Measurements from ENCODE around the gene DSP. TPM values are rescaled to one million over a fixed set of nuclear protein-coding genes. Genes with fewer than 3 reads are reported as not detected.

The DSP gene, protein sequence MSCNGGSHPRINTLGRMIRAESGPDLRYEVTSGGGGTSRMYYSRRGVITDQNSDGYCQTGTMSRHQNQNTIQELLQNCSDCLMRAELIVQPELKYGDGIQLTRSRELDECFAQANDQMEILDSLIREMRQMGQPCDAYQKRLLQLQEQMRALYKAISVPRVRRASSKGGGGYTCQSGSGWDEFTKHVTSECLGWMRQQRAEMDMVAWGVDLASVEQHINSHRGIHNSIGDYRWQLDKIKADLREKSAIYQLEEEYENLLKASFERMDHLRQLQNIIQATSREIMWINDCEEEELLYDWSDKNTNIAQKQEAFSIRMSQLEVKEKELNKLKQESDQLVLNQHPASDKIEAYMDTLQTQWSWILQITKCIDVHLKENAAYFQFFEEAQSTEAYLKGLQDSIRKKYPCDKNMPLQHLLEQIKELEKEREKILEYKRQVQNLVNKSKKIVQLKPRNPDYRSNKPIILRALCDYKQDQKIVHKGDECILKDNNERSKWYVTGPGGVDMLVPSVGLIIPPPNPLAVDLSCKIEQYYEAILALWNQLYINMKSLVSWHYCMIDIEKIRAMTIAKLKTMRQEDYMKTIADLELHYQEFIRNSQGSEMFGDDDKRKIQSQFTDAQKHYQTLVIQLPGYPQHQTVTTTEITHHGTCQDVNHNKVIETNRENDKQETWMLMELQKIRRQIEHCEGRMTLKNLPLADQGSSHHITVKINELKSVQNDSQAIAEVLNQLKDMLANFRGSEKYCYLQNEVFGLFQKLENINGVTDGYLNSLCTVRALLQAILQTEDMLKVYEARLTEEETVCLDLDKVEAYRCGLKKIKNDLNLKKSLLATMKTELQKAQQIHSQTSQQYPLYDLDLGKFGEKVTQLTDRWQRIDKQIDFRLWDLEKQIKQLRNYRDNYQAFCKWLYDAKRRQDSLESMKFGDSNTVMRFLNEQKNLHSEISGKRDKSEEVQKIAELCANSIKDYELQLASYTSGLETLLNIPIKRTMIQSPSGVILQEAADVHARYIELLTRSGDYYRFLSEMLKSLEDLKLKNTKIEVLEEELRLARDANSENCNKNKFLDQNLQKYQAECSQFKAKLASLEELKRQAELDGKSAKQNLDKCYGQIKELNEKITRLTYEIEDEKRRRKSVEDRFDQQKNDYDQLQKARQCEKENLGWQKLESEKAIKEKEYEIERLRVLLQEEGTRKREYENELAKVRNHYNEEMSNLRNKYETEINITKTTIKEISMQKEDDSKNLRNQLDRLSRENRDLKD (N-terminal part only)
- 19.2 and 76.0 TPM in 2 replicates for total RNA-seq

GRCh38 chr6:7541175-7542064, at the start of gene DSP:
TSS of gene DSP (plus strand) at chr6:7541671. CDS start at chr6:7541916, 245 bp downstream.
- peak; percentile 7 to 50 for DNase-seq (ENCODE audit: low read depth in 2 of 2)

DNA sequence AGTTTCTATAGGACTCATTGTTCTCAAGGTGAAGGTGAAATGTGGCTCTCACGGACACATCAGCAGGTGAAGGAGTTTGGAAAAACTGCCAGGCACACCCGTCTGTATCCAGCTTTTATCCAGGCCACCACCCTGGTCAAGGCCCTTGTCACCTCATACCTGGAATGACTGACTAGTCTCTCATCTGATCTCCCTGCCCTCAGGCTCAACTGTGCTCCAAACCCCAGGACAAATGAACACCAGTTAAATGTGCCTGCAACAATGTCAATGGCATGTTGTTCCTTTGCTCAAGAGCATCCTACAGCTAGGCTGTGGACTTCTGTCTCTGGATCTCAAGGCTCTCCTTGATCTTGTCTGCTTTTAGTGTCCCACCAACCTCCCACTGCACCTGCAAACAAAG, 47.6 kb upstream of the DSP start:
- no peak for DNase-seq (ENCODE audit: low read depth in 2 of 2)

- no peak for DNase-seq (ENCODE audit: low read depth in 2 of 2)
Observed at GRCh38 chr6:7494638-7495037, 46.8 kb upstream of the DSP start.

DNA sequence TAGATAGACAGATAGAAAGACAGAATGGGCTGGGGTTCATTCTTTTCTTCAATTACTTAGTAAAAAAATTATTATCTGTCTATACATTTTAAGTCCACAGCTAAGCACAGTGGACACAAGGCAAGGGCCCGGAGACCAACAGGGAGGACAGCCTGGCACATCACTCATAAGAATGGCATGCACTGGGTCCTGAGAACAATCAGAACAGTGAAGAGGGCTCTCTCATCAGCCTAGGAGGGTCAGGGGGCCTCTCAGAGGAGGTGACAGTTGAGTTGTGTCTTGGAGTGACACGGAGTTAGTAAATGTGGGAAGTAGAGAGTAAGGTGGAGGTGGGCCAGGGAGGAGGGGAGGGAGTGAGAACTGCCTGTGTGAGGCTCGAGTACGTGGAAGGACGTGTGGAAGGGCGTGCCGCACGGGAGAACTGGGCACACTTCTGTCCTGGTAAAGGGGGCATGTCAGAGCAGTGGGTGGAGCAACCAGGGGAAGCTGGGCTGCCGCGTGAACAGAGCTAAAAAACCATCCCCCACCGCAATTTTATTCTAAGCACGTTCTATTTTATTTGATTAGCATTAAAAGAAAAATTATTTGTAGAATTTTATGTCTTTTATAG, 45.1 kb upstream of the DSP start:
- no peak for DNase-seq (ENCODE audit: low read depth in 2 of 2)

DNA sequence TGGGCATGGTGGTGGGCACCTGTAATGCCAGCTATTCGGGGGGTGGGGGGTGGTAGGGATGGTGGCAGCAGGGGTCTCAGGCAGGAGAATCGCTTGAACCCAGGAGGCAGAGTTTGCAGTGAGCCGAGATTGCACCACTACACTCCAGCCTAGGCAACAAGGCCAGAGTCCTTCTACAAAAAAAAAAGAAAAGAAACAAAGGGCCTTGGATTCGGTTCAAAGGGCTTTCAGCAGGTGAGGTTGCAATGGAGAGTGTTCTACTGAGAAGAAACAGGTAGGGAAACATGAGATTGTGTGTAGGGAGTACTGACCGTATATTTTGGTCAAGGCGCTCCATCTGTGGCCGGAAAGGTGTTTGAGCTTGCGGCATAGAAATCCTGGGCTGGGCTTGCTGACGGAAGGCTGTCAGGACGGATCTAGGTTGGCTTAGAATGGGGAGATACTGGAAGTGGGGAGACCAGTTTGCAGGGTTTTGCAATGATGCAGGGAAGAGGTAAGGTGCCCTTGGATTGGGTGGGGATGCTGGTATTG, 40.7 kb upstream of the DSP start:
- DNase-seq (ENCODE audit: low read depth in 2 of 2): no peak

GRCh38 chr6:7502743-7503142, 38.7 kb upstream of the DSP start:
- no peak for DNase-seq (ENCODE audit: low read depth in 2 of 2)

- no peak for DNase-seq (ENCODE audit: low read depth in 2 of 2)
Observed at GRCh38 chr6:7504041-7504440, 37.4 kb upstream of the DSP start.

DNA sequence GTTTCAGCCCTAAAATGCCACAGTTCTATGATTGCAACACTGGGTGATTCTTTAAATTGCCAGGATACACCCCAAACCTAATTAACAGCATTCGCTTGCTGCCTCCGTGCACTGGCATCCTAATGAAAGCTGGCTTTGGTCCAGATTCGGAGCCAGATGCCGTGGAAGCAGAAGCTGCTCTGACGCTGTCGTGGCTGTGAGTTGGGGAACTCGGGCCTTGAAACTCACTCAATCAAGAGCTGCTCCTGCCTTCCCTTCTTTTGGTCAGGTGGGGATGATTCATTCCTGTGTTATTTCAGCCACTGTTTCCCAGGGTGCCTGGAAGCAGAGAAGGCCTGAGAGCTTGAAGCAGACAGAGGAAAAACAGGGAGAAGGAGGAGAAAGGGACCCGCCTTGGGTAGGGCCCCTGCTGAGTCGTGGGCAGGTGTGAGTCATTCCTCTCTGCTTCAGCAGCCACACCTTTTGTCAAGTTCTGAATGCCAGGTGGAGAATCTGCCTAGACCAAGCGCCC, 36.2 kb upstream of the DSP start:
- peak in 1 of 2 donors; percentile 17 for DNase-seq (ENCODE audit: low read depth in 2 of 2)

DNA sequence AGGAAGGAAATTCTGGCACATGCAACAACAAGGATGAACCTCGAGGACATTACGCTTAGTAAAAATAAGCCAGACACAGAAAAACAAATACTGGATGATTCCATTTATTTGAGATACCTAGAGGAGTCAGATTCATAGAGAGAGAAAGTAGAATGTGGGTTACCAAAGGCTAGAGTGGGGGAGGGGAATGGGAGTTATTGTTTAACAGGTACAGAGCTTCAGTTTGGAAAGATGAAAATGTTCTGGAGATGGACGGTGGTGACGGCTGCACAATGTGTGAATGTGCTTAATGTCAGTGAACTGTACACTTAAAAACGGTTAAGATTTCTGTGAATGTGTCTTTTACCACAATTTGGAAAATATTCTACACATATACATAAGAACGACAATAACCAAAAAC, 33.9 kb upstream of the DSP start:
- DNase-seq (ENCODE audit: low read depth in 2 of 2): no peak

DNA sequence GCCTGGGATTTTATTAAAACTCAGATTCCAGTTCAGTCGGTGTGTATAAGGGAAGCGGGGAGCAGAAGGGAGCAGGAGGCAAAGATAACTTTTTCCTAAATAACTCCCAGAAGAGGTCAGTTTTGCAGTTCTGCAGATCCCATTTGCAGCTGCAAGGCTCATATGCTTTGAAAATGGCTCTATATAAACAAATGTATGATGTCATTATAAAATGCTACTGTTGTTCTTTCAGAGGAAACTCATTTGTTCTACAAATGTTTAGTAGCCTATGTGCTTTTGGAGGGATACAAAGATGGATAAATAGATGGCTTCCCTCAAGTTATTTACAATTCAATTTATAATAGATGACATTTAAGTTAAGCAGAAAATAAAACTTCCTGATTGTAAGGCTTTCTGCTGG, 29.2 kb upstream of the DSP start:
- no peak for DNase-seq (ENCODE audit: low read depth in 2 of 2)

DNA sequence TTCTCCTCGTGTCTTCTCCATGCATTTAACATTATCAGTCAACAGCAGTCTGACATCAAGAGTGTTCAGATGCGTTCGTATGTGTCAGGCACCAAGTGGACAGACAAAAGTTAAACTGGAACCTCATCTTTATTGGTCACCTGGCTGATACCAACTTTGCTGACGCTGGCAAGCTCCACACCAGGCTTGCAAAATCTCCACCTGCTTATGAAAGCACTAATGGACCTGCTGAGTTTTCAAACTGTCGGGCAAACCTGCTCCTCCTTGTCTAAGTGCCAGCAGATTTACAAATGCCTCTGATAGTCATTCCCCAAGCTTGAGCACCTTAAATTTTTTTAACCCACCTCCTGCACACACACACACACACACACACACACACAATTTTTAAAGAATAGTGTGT, 27.9 kb upstream of the DSP start:
- no peak for DNase-seq (ENCODE audit: low read depth in 2 of 2)

DNA sequence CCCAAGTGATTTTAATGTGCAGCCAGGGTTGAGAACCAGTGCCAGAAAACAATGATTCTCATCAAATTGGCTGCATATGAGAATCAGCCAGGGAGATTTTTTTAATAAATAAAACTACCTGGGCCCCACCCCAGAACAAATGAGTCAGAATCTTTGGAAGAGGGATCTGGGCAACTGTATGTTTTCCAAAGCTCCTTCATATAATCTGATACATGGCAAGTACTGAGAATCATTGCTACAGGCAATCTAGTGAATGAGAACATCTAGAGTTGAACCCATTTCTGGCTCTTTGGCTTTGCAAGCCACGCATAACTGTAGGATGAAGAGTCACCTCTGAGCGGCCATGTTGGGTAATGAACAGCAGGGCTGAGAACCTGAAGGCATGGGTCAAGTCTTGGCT, 26.1 kb upstream of the DSP start:
- DNase-seq (ENCODE audit: low read depth in 2 of 2): no peak

- no peak for DNase-seq (ENCODE audit: low read depth in 2 of 2)
Observed at GRCh38 chr6:7518877-7519276, 22.6 kb upstream of the DSP start.

GRCh38 chr6:7522873-7523272, 18.6 kb upstream of the DSP start:
- DNase-seq (ENCODE audit: low read depth in 2 of 2): no peak

DNA sequence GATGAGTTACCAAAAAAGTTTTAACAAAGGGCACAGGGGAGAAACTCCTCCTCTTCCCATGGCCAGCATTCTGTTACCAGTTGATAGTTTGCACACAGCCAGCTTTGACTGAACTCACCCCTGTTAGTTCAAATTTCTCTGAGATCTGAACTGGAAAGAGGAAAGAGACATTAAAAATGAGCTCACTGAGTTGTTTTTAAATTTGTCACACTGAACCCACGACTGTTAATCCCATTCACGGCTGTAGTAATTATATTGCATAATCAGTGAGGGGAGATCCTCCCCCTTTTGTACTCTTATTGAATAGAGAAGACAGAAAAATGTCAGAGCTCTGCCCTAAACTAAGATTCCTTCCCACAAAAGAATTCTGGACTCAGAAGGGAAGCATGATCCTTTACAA, 17.5 kb upstream of the DSP start:
- no peak for DNase-seq (ENCODE audit: low read depth in 2 of 2)

GRCh38 chr6:7526755-7527154, 14.7 kb upstream of the DSP start:
- no peak for DNase-seq (ENCODE audit: low read depth in 2 of 2)

DNA sequence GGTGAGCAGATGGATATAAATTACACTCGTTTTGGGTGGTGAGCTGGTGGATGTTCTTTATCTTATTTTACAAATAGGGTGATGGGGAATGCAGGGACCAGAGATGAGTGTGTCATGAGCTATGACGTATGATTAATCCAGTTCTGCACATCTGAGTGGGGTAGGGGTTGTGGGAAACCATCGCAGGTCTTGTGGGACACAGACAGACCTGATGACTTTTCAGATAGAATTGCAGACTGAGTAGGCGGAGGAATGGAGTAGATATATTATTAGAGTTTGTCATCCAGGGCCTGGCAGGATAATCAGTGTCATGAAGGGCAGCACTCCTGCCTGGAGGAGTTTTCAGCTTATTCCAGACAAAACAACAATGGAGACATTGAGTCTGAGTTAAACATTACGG, 12.9 kb upstream of the DSP start:
- DNase-seq (ENCODE audit: low read depth in 2 of 2): no peak

DNA sequence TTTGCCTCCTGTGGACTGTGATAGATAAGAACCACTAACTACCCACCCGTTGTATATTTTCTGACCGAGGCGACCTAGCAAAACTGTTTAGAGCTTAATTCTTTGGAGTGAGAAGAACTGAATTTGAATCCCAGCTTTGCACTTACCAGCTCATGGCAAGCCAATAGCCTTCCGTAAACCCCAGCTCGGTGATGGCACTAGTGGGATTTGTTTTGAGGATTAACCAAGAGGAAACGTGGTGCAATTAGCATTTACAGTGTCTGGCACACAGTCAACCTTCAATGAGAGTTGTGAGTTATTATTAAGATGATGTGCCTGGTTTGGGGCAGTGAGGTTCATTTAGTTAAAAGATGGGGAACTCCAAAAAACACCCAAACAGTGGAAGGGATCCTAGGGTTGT, 12.3 kb upstream of the DSP start:
- DNase-seq (ENCODE audit: low read depth in 2 of 2): no peak

GRCh38 chr6:7532232-7532631, 9.2 kb upstream of the DSP start:
- no peak for DNase-seq (ENCODE audit: low read depth in 2 of 2)

DNA sequence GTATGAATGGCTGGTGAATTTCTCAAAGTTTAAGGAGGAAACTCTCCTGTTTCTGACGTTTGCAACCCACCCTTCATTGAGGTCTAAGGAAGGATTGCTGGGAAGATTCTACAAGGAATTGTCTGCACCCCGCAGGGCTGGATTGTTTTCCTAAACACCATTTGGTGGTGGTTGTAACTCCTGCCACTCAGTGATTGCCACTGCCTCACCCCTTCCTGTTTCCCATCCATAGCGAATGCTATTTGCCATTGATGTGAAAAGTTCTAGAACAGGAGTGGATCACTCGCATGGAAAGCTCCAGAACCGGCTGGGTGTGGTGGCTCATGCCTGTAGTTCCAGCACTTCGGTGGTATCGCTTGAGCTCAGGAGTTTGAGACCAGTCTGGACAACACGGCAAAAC, 8.7 kb upstream of the DSP start:
- DNase-seq (ENCODE audit: low read depth in 2 of 2): no peak

Measured in lung microvascular endothelial cell (primary cell).